GM18858 (cell line): ENCODE measurements around the gene CST9L.

Source experiments
- ATAC-seq: cut with Tn5 transposase; IDR thresholded peaks from one replicate; pipeline ENCODE4 v1.9.1; 2021; ENCODE audit not compliant: unreplicated experiment

CST9L gene

DNA sequence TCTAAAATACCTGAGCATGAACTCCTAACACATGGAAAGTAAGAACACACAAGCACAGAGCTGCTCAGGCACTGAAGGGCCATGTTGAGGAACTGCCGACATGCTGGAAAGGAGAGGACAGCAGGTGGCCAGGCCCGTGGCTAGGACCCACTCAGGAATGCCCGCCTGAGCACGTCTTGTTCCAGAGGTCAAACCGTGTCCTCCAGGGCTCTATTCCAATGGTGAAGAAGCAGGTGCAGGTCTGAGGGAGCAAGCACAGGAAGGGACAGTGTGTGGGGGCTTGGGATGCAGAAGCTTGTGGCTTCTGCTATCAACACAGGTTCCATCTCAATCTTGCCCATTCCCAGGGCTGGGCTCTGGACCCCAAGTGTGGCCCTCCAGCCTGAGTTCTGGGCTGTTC is 20.7 kb downstream of the CST9L start:
- ATAC-seq = no peak

DNA sequence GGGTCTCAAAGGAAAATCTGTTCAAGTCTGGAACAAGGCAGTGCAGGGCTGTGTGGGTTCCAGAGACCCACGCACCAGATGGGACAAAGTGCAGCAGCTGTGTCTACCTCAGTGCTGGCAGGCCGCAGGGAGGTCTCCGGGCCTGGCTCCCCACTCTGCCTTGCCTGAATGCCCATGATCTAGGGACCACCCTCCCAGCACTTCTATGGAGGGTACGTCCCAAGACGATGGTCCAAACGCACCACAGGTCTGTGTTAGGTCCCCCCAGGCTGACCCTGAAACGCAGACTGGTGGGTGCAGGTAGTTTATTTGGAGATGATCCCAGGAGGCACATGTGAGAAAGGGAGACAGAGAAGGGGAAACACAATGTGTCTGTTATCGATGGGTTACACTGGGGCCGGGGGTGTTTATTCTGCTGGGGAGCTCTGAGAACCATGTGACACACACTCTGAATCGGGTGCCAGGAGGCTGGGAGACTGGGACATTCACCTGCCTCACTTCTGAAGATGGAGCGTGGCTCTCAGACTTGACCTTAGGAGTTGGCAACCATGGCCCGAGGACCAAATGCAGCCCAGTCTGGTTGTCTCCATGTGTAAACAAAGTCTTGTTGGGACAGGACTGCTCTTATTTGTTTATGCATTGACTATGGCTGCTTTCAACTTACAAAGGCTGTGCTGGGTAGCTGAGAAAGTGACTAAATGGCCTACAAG is 21.7 kb downstream of the CST9L start:
- no peak for ATAC-seq

DNA sequence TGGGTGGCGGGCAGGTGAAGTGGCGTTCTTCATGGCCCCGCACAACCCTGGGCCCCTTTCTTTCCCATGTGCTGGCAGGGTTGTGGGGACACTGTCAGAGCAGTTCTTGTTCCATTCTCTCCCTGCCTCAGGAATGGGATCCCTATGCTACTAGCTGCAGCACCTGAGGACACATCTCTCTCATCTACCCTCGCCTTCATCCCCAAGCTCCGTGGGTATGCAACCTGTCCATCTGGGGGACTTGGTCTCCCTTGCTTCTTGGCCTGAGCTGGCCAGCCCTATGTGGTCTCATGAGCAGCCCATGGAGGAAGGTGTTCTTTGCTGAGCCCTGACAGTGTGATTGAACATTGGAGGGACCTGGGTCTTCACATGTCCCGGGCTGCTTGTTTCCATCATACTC is 24.2 kb downstream of the CST9L start:
- ATAC-seq = no peak

DNA sequence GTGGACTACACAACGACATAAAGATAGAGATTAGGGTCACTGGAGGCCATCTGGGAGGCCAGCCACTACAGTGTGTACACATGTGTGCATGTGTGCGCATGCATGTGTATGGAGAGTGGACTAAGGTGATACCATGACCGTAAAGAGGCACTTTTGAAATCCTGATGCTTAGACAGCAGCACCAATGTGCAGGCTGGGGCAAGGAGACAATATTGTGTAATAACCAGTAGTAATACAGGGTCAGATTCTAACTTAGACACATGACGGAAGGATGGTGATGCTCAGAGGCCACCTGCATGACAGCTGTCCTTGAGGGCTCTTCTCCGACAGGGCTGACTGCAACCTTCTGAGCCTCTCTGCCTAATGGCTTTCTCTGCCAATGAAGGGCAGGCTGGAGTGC is 25.5 kb downstream of the CST9L start:
- no peak for ATAC-seq

DNA sequence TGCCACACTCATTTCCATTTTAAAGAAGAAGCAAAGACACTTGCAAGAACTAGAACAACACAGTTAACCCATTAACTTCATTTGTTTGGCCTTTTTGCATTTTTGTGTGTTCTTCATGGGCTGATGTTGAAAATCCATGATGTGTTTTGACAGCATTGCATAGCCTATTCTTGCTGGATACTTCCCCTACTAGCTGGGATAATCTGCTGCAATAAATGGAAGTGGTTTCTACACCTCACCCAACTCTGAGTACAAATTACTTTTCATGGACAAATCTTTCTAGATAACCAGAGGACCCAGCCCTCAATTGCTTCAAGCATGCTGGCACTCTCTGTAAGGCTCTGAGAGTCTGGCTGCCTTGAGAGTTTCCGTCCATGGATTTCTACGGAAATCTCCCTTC is 26.5 kb downstream of the CST9L start:
- ATAC-seq = no peak

DNA sequence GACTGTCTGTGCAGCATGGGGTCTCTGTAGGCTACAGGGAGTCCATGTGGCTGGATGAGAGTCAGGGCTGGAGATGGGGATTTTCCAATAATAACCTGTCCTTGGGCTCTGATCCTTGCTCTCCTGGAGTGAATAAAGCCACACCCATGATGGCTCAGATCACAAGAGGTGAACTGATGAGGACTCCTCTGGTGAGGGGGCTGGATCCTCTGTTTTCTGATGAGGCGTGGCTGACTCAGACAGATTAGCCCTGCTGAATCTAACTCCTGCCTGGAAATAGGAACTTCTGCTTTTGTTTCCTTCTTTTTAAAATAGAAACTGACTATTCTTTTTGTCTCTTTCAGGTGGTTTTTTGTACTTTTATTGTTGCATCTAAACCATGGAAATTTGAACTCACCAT is 27.0 kb downstream of the CST9L start:
- no peak for ATAC-seq

DNA sequence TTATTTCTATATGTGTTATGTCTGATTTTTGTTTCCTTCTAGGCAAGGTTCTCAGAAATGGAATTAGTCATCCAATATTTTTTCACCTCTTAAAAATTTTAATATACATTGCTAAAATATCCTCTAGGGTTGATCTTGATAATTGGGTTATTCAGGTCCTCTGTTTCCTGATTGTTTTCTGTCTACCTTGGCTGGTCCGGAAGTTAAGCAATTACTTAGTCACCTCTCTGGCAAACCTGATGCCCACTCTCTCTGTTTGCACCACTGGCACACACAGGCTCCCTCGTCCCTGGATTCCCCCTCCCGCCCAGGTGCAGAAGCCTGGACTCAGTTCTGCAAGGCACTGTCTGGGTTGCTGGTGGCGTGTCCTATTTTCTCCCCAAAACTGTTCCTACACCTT is 27.7 kb downstream of the CST9L start:
- ATAC-seq = no peak

DNA sequence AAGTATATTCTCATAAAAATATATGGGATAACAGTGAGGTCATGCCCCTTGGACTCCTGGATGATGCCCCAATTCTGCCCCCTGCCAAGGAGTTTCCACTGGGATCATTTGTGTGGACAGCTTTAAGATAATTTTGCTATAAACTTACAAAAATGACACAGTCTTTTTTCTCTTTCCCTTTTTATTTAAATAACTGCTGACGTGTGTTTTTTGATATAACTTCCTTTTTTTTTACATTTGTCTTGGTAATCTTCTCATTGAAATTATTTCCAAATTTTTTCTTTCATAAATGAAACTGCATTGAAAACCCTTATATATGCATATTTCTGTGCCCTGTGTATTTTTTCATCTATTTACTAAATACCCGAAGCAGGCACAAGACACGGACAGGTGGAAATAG is 31.3 kb downstream of the CST9L start:
- no peak for ATAC-seq

DNA sequence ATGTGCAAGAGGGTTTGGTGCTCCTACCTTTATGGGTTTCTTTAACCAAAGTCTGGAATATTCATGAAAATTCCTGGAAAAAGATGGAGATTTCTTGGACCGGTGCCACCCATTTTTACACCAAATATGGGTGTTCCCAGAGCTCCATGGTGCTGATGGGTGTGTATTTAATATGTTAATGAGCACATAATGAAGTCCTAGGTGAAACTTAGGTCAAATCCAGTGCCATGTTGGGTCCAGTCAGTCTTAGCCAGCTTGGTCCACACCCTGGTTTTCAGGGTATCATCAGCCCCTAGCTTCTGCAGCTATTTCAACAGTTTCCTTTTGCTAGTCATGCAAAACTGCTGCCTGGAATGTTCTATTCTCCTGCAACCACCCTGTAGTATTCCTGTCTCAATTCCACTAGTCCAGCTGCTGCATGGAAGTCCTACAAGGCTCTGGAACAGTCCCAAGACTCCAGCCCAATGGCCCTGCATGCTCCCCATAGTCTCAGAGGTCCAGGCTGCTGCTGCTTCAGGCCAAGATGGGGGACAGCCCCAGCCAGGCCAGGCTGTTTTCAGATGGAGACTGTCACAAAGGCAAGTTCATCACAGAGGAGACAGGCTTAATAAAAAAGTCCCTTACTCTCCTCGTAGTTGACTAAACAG is 31.8 kb downstream of the CST9L start:
- ATAC-seq = no peak

DNA sequence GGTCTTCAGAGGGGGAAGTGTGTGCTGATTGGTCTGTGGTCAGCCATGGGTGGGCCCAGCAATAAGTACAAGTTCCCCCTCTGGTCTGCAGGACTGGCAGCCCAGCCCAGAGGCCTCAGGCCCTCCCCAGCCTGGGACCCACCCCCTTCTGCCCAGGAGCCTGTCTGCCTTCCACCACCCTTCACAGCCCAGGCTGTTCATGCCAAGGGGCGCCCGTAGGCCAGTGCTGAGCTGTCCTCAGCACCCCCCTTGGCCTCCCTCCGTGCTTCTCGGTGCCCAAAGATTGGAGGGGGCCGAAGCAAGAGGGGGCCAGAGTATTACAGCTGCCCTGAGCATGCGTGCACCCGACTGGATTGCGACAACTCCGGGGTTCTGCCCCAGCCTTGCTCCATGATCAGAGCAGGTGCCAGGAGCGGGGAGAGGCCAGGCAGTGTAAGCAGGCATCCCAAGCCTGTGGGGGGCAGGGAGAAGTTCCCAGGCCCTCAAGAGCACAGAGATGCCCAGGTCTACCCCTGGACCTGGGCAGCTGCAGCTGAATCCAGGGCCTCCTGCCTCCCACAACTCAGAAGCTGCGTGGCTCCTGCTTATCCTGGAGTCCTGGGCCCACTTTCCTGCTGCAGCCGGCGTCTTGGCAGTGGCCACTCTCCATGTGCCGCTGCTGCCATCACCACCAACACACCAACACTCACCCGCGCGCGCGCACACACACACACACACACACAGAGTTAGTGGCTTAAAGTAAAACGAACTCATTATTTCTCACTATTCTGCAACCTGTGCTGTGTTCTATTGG is 33.3 kb downstream of the CST9L start:
- ATAC-seq = no peak

DNA sequence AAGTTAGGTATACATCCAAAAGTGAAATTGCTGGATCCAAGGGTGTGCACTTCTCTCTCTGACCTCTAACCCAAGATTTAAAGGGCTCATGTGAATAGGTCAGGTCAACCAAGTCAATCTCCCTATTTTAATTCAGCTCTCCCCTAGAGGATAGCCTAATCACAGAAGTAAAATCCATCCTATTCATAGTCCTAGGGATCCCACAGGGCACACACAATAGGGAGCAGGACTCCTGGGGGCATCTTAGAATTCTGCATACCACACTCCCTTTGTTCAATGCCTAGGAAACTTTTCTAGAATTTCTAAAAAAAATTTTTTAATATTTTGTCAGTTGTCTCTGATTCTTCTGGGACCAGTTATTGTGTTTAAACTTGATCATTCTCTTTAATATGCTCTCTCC is 35.1 kb downstream of the CST9L start:
- ATAC-seq = no peak

DNA sequence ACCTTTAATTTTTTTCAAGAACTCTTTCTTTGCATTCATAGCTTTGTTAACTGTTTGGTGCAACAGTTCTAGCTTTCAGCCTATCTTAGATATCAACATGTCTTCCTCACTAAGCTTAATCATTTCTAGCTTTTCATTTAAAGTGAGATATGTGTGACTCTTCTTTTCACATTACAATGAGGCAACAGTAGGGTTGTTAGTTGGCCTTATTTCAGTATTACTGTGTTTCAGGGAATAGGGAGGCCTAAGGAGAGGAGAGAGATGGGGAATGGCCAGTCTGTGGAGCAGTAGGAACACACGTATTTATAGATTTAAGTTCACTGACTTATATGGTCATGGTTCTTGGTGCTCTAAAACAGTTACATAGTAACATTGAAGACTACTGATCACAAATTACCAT is 35.8 kb downstream of the CST9L start:
- no peak for ATAC-seq

DNA sequence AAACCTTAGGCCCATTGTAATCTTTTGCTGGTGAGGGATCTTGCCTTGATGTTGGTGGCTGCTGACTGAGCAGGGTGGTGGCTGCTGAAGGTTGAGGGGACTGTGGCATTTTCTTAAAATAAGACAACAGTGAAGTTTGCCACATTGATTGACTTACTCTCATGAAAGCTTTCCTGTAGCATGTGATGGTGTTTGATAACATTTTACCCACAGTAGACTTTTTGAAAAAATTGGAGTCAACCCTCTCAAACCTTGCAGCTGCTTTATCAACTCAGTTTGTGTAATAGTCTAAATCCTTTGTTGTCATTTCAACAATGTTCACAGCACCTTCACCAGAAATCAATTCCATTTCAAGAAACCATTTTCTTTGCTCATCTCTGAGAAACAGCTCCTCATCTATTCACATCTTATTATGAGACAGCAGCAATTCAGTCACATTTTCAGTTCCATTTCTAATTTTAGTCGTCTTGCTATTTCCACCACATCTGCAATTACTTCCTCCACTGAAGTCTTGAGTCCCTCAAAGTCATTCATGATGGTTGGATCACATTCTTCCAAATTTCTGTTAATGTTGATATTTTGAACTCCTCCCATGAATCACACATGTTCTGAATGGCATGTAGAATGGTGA is 37.2 kb downstream of the CST9L start:
- no peak for ATAC-seq

DNA sequence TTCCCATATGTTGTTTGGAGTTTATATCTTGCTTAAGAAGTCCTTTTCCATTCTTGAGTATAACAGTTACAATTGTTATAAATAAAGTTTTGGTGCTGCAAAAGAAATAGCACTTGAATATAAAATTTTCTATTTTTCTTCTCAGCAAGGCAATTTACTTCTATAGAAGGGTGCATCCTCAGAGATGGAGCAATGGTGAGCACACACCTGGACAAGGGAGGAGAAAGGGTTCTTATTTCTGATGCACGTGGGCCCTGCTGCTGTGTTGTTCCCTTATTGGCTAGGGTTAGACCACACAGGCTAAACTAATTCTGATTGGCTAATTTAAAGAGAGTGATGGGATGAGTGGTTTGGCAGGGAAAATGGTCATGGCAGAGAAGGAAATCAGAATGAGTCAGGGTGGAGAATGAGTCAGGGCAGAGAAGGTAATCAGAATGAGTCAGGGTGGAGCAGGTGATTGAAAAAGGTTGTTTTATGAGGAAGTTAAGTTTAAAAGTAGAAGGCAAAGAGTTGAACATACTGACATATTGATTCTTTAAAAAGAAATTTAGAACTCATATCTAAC is 39.3 kb downstream of the CST9L start:
- ATAC-seq = no peak

DNA sequence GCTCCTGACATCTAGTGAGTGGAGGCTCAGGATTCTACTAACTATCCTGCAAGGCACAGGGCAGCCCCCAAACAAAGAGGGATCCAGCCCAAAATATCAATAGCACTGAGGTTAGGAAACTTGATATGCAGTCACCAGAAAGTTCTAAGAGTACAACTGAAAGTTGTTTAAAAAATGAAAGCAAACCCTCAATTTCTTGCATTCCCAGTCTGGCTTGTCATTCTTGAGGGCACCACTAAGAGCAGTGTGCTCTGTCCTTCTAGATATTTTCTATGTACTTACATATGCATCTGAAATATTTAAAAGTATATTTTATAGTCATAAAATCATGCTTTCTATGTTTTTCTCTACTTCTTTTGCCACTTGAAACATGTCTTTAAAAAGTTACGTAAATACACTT is 41.4 kb downstream of the CST9L start:
- ATAC-seq = no peak

DNA sequence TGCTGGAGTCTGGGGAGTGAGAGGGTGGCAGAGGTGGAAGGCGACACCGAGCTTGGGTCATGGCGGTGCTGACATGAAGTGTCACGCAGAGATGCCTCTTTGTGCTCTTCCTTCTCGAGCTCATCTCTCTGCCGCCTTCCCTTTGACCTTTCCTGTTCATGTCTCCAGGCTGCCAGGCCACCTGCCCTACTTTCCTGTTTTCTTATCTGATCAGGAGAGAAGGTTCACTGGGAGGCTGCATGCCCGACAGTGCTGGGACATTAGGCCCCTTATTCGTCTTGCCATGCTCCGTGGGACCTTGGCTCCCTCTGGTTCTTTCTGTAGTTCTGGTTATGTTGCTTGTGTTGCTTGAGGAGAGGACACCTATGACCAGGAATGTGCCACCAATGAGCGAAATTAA is 44.1 kb downstream of the CST9L start:
- ATAC-seq = no peak

DNA sequence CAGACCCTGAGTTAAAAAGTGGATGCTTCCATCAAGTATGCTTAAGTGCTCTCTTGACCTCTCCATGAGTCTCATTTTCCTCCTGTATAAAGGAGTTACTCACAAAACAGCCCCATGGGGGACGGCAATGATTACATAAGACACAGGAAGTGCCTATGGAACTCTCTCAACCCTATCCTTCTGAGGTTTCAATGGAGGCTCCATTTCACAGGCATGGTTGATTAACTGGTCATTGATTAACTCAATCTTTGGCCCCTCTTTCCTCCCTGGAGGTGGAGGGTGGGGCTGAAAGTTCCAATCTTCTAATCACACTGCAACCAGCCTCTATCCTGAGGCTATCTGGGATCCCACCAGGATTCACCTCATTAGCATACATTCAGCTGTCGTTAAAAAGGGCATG is 48.1 kb downstream of the CST9L start:
- ATAC-seq = no peak

DNA sequence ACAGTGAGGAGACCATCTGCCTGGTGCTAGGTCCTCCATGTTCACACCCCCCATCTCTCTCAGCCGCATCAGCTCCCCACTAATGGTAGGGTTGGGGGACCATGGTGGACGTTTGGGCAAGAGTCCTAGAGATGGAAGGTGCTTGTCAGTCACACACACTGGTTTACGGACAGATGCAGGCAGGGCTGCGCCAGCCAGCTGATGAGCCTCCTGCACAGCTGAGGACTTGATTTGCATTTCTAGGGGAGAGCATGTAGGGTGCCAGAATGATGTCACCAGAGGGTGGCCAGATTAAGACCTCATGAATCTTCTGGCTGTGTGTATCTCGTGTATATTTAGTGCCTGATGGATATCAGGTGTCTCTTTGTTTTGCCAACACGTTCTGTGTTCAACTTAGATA is 48.7 kb downstream of the CST9L start:
- ATAC-seq = no peak

DNA sequence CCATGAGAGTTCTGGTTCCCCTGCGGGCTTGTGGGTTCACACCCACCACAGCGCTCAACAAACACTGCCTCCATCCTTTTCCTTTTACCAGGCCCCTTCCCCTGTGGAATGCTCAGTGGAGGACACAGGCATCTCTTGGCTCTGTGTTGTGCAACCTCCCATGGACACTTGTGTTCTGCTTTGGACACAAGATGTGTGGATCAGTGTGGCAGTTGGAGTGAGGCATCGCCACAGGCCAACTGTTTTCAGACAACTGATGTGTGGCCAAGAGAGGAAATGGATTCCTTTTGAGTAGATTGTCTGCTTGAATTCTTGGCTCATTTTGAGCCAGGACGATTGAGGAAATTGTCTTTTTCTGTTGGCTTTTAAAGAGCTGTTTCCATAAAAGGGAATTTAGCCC is 50.6 kb downstream of the CST9L start:
- ATAC-seq = no peak

DNA sequence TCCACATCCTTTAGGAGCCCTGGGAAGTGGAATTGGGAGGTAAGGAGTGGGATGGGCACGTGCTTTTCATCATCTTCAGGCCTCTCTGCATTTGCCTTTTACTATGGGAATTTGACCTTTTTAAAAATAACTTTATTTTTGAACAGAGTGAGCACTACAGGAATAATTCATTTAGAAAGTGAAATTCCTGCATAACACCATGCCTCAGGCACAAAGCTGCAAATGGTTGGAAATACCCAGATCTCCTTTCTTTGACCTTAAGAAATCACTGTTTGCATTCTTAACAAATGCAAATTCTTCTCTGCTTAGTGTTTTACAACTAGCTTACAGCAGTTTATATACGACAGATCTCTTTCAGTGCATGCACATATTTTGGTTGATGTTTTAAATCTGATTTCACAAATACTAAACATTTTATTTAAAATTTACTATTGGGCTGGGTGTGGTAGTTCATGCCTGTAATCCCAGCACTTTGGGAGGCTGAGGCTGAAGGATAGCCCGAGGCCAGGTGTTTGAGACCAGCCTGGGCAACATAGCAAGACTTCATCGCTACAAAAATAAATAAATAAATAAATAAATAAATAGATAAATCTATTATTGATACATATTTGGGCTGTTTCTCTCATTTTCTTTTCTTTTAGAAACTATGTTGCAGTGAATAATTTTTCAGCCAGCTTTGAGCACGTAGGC is 52.9 kb downstream of the CST9L start:
- ATAC-seq = no peak

DNA sequence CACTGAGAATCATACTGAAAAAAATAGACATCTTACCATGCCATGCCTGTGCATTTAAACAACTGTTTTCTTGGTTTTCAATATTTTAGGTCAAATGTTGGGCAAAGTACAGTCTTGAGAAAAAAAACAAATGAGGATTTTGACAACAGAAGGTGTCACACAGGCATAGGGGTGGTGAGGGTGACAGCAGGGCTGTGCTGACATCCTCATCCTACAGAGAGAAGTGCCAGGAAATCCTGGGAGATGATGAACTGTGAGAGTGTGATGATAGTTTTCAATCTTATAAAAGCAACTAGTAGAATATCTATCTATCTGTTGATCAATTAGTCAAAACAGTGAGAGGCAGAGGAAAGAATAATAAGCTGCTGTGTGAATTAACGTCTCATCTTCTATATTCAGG is 53.4 kb downstream of the CST9L start:
- no peak for ATAC-seq
